NCI-H2196 treated with DMSO at 0.1 percent for 48 hours (cell line): ENCODE results near the gene CHADL.
"Not testable (repeated sequence)": the region's sequence is repeated elsewhere in the genome, so short reads cannot be mapped to it uniquely, and the experiment has no call there.

Experiments
- DNase-seq: peaks from one replicate; lab custom pipeline; 2025; ENCODE audit not compliant: unreplicated experiment; lab: John Stamatoyannopoulos, UW

The CHADL gene

DNA sequence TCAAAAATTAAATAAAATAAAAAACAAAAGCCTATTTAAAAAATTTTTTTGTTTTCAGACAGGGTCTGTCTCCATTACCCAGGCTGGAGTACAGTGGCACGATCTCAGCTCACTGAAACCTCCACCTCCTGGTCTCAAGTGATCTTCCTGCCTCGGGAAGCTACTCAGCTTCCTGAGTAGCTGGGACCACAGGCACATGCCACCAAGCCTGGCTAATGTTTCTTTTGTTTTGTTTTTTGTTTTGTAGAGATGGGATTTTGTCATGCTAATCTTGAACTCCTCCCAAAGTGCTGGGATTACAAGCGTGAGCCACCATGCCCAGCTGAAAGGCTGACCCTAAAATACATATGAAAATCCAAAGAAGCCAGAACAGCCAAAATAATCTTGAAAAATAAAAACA is 56.1 kb downstream of the CHADL start:
- no peak for DNase-seq

DNA sequence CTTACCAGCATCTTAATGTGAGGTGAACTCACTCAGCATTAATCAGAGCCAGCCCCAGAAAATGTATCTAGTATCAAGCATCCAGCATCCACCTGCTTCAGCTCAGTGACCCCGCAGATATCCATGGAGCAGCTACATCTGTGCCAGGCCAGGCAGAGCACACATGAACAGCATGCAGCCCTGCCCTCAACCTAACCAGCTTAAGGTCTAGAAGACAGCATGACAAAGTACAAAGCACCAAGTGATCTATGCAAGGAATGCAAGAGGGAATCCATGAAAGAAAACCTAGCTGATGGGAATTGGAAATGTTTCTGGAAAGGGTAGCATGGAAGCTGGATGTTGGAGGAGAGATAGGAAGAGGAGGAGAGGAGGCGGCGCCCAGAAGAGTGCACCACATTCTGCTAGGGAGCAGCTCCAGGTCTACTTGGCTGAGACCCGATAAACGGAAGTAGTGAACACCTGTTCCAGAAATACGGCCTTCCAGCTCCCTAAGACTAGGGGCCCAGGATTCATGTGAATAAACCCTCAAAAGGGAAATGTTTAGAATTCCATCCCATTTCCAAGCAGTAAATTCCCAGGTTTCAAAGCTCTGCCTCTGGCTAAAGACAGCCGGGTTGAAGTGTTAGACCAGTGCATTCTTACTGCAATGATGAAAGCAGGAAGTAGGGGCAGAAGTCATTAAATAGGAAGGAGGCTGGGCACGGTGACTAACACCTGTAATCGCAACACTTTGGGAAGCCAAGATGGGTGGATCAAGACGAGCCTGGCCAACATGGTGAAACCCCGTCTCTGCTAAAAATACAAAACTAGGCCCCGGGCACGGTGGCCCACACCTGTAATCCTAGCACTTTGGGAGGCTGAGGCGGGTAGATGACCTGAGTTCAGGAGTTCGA is 59.1 kb downstream of the CHADL start:
- no peak for DNase-seq

DNA sequence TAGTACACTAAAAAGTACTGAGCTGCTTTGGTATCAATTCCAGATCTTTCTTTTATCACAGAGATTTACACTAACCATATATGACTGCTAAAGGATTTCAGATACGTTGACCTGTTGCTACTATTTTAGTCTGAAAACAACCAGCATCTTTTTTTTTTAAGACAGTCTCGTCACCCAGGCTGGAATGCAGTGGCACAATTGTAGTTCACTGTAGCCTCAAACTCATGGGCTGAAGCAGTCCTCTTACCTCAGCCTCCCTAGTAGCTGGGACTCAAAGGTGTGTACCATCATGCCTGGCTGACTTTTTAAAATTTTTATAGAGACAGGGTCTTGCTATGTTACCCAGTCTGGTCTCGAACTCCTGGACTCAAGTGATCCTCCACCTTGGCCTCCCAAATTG is 59.8 kb downstream of the CHADL start:
- no peak for DNase-seq

DNA sequence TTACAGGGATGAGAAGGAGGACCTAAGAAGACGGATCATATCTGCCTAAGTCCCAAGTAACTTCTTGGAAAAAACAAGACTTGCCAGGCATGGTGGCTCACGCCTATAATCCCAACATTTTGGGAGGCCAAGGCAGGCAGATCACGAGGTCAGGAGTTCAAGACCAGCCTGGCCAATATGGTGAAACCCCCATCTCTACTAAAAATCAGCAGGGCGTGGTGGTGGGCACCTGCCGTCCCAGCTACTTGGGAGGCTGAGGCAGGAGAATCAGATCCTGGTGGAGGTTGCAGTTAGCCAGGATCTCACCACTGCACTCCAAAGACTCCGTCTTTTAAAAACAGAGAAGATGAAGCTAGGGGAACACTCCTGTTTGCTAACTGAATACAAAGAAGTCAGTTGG is 60.4 kb downstream of the CHADL start:
- DNase-seq = not testable (repeated sequence)
